ENCODE results near the gene RAB13.

RAB13 gene

DNA sequence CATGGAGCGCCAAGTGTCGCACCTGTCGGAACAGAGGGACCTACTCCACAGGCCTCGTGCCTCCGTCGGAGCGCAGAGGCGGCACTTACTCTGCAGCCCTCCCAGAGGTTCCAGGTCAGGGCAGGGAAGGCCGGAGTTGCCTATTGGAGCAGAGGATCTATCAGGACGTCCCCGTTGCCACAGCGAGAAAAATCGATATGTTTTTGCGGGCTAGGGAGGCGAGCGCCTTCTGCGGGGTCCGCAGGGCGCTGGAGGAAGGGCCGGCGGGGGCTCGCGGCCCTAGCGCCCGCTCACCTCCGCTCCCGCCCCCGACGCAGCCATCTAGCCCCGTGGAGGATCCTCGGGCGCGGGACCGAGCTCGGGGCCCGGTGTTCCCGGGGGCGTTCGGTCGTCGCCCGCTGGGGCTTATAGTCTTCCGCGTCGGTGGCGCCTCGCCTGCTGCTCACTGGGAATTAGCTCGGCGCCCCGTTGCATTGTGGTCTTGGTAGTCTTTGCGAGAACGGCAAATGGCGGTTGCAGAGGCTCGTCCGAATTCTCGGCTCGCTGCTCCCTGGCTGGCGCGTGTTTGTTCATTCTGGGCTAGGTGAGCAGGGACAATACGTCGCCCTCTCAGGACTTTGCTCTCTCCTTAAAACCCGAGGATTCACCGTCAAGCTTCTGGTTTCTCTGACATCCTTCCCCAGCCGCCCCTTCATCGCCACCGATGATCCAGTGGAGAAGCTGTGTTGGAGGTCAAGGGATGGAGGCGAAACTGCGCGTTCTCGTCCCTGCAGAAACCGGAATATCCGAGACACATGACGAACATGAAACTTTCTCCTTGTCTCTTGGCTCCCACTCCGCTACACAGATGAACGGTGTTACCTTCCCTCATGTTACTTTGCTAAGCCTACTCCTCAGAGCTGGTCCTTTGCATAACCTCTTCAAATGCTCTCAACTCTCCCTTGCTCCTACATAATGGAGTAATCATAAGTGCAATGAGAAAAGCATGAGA, 8.6 kb downstream of the RAB13 start, which contains the start of gene JTB:
JTB (minus strand) TSS at position 425 of the 991 bp plus-strand sequence; CDS start at position 3, 422 bp downstream.
- DNase-seq: peak; percentile 81

DNA sequence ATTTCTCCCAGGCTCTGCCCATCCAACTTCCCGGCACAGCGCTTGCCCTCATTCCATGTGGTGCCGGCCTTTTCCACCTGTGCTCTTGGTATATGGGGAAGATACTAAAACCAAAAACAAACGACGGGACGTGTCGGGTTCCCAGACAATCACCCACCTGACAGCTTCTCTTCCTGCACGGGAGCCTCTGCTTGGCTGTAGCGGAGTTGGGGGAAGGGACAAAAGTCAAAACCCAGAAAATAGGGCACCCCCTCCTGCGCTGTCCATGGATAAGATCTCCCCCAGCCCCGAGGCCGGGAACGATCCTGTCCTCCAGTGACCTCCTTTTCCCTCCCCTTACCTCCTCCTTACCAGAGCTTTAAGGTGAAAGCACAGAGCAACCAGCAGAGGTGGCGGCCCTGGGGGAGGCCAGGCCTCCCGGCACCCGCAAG, 9.3 kb downstream of the RAB13 start:
- no peak for DNase-seq

DNA sequence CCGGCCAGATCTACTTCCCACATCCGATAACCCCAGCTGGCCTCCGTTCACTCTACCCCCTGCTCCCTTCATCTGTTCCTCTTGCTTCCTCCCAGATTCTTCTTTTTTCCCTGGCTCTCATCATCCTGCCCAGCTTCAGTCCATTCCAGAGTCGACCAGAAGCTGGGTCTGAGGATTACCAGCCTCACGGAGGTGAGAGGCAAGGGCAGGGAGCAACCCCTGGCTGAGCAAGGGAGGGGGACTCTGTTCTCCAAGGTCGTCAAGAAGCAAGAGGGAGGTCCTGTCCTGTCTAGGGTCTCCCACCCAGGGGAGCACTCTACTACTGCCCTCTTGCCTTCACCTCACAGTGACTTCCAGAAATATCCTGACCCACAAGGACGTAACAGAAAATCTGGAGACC, 12.6 kb downstream of the RAB13 start:
- no peak for DNase-seq

DNA sequence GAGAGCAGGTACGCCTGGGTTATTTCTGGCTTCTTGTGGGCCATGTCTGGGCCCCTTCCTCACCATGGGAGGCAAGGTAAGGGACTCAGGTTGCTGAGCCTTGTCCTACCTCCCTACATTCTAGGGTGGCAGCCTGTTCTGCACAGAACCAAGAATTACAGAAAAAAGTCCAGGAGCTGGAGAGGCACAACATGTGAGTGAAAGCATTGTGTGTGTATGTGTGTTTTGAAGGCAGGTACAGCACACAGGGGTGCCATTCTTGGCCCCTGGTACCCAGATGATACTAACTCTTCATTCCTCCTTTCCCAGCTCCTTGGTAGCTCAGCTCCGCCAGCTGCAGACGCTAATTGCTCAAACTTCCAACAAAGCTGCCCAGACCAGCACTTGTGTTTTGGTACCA, 13.1 kb downstream of the RAB13 start:
- DNase-seq: no peak

DNA sequence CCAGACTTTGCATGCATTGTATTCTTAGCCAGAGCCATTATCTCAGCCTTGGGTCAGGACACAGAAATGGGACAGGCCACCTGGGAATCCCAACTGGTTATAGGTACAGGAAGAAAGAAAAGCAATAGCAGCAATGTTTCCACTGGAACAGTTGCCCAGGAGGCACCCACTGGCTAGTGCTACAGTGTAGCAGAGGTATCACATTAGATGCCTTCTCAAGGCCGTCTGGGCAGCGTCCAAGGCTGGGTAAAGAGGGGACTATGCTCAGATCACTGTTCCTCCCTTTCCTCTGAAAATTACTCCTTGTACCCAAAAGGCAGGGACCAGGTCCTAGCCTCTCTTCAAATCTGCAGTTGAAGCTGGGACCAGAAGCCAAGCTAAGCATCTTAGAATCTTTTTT, 15.8 kb downstream of the RAB13 start:
- no peak for DNase-seq

DNA sequence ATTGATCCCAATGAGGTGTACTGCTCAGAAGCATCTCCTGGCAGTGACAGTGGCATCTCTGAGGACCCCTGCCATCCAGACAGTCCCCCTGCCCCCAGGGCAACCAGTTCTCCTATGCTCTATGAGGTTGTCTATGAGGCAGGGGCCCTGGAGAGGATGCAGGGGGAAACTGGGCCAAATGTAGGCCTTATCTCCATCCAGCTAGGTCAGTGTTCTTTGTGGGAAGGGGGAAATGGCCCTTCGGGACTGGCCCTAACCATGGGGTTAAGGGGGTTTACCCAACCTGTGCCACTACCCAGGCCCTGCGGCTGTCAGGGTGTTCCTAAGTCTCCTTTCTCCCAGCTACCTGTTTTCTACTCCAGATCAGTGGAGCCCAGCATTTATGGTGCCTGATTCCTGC, 17.2 kb downstream of the RAB13 start:
- DNase-seq: no peak

DNA sequence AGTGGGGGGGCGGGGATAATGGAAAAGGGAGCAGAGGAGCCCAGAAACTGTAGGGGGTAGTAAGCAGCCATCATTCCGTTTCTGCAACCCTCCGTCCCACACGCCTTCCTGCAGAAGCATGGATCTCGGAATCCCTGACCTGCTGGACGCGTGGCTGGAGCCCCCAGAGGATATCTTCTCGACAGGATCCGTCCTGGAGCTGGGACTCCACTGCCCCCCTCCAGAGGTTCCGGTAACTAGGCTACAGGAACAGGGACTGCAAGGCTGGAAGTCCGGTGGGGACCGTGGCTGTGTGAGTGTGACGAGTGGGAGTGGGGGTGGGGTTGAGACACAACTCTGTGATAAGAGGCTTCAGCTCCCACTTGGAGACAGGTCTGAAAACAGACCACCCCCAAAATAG, 17.7 kb downstream of the RAB13 start:
- no peak for DNase-seq

DNA sequence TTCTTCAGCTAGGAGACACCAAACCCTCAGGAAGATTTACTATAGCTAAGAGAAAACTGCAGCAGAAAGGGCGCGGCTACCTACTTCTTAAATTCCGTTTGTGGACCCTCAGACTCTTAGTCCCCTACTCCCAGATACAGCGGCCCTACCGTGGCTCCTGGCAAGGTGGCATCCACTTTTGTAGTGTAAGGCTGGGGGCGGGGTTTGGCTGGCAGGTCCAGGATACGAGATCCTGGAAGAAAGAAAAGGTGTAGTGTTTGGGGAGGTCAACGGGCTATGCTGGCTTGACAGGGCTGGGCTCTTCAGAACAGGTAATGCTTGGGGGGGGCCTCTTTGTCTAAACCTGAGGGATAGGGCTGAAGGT, 18.2 kb downstream of the RAB13 start:
- no peak for DNase-seq

DNA sequence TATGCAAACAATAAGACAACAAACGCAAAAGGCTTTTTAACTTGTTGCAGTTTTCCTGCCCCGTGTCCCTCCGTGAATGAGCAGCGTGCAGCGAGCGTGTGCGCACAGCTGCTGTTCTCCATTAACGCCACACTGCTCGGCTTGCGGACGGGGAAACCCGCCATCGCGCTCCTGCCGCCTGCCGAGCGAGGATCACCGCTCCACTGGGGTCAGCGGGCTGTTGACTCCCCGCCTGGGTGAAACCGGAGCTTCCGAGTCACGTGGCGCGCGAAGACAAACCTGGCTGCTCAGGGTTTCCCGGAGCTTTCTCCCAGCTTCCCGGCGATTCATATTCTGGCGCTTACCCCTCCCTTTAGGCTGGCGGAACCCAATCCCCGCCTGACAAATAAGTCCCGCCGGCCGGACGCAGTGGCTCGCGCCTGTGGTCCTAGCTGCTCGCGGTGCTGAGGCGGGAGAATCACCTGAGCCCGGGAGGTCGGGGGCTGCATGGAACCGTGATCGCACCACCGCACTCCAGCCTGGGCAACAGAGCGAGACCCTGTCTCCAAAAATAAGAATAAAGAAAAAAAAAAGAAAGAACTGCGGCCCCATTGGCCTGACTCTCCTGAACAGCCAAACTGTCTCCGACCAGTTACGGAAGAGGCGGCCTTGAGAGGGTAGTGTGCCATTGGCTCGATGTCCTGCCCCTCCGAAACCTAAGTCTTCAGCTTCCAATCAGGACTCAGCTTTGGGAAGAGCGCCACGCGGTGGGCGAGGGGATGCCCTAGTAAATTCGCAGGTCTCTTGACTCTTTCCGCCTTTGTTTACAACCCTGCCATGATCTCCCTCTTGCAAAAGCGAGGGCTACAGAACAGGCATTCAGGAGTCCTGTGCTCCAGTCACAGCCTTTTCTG, 18.8 kb downstream of the RAB13 start, which contains the start of gene CREB3L4:
CREB3L4 (plus strand) TSS at position 796 of the 893 bp plus-strand sequence. CDS start 624 bp downstream, outside the sequence.
- peak; percentile 77 for DNase-seq

DNA sequence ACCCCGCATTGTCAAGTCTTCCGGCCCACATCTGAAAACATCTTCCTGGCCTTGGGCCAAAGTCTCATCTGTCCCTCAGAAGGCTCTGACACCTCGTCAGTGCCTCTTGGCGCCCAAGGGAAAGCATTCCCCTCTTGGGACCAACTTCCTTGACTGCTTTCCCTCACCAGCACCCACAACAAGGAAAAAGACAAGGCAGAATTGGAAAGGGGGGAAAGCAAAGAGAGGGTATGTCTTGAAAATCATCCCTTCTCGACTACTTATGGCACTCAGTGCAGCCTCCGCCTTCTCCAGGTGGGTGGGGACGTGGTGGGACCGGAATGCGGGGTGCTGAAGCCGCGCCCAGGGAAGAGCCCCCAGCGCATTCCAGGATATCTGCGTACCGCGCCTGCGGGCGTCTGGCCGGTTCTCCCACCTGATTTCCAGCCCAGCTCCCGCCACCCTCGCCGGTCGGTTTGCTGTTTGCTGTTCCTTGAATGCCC, 22.2 kb downstream of the RAB13 start:
- DNase-seq: no peak

DNA sequence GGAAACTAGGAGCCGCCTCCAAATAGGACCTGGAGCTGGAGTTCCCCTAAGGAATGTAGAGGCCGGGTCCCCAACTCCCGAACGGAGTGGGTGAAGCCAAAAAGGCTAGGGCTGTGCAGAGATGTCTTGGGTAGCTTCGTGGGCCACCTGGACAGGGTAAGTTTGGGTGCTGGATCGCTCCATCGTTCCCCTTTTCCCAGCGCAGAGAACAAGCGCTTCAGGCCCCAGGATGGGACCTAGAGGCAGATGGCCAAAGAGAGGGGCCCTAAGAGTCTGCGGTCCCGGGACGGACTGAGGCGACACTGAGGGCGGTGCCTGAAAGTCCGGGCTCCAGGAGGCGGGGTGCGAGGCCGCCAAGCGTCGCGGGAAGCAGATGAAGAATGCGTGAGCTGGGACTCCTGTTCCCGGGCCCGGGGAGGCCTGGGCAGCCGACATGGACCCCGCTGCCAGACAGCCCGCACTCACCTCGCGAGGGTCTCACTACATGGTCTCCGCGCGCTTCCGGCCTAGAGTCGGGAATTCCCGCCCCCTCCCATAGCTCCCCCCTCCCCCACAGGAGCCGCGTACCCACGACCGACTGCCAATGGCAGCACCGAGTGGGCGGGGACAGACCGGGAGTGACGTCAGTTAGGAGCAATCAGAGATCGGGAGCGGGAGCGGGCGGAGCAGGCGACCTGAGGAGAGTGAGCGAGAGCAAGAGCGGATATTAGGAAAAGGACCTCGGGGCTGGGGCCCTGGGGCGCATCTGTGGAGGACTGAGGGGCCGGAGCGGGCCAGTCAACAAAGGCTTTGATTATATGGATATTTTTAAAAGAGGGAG, 22.9 kb downstream of the RAB13 start, which contains the start of gene SLC39A1:
SLC39A1 (minus strand) TSS at position 508 of the 820 bp plus-strand sequence. CDS start 822 bp downstream, outside the sequence.
- DNase-seq: peak; percentile 94

DNA sequence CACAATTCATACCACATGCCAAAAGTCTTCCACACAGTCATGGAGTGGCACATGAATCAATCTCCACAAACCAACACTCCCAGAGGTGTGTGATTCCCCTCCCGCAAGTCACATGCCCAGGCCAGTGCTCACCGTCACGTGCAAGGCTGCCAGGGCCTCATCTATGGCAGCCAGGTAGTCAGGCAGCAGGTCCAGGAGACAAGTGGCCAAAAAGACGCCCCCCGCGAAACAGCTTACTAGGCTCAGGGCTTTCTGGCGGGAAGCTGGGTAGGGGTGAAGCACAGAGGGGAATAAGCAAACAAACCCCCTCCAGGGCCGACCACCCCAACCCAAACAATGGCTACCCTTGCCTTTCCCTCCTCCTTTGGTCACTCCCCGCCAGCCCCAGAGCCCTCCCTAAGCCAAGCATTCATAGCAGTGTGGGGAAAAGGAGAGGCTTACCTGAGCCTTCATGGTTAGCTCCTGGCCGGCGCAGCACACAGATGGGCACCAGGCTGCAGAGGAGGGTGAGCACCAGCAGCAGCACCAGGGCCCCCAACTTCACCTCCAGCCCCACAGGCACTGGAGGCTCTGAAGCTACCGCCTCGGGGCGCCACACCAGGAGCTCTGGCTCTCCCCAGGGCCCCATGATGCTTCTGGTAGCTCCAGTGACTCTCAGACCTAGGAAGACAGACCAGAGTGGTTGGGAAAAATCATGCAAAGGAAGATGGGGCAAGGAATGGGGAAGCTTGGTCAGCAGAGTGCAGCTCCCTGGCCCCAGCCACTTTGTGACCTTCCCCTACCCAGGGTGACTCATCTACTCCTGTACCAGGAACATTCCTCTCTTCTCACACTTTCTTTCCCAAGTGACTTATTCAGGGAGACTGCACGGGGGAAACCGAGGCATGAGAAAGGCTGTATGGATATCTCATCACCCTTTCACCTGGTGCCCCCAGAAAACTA, 23.8 kb downstream of the RAB13 start:
- DNase-seq: no peak

DNA sequence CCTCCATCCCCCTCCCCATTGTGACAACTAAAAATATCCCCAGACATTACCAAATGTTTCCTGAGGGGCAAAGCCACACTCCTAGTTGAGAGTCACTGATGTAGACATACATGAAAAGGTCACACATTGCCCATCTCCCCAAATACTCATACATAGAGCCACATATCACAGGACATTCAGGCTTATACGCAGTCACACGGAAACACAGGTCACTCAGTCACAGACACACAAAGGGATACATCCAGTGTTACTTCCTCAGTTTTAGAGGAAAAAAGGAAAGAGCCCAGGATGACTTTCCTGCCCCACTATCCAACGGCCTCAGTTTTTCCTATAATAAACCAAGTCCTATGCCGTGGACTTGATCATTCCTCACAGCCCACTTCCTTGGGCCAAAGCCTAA, 24.7 kb downstream of the RAB13 start:
- DNase-seq: no peak

DNA sequence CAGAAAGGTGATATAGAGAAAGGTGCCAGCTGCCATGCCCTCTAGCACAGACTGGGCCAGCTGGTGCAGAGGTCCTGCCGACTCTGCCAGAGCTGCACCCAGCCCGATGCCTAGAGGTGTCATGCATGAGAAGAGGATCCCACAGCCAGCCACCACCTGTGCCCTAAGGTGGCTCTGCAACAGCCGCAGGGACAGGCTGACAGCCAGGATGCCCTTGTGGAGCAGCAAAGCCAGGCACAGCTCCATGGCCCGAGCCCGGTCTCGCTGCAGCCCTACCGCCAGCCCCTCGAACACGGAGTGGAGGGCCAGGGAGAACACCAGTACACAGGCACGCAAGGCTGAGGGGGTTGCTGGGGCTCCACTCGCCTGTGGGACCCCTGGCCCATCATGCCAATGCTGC, 25.9 kb downstream of the RAB13 start:
- DNase-seq: no peak

DNA sequence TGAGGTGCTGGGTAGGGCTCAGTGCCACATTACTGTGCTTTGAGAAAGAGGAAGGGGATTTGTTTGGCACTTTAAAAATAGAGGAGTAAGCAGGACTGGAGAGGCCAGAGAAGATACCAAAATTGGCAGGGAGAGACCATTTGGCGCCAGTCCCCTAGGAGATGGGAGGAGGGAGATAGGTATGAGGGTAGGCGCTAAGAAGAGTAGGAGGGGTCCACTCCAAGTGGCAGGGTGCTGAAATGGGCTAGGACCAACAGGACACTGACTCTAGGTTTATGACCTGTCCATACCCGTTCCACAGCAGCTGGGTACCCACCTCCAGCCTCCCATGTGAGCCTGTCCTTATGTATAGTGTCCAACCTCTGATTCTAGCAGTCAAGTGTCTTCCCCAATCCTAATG, 26.7 kb downstream of the RAB13 start:
- DNase-seq: no peak

DNA sequence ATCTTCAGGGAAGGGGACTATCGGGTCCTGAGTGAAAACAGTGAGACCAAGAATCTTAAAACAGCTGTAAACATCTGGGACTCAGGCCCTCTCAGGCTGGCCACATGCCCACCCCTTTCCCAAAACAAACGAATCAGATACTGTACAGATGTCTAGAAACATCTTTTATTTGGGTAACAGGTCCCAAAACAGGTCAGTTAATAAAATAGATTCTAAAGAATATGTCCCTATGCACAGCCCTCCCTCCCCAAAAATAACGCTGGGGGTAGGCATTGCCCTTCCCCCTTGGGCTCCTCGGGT, 27.2 kb downstream of the RAB13 start:
- DNase-seq: no peak

DNA sequence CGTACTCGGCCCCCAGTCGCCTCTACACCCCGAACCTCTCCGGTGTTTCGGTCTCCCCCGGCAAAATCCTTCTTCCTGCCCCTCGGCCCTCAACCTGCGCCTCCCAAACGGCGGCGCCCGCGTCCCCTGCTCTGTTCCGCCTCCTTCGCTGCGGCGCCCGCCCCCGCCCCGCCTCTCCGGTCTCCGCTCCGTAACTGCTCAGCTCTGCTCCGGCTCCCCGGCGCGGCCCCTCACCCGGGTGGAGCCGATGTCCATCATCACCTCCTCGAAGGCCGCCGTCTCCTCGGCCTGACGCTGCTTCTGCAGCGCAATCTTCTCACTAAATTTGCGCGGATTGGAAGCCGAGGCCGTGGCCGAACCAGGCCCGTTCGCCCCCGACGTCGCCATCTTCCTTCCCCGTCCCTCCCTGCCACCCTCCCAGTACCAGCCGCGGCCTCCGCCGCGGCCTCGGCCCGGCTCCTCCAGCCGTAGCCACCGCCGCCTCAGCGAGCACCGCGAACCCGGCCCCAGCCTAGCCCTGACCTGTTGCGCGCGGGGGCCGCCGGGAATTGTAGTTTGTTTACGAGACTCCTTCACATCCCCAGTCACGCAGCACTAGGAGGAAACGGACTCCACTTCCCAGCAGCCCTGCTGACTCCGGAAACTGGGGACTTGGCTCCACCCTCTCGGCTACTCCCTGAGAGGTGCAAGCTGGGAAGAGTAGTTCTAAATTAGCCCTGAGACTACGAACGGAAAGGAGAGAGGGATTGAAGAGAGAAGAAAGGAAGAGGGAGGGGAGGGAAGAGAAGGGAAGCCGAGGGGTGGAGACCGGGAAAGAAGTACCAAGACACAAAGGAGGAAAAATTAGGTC, 27.8 kb downstream of the RAB13 start, which contains the start of gene CRTC2:
CRTC2 (minus strand) TSS at position 502 of the 850 bp plus-strand sequence; CDS start at position 387, 115 bp downstream.
- DNase-seq: peak; percentile 94

DNA sequence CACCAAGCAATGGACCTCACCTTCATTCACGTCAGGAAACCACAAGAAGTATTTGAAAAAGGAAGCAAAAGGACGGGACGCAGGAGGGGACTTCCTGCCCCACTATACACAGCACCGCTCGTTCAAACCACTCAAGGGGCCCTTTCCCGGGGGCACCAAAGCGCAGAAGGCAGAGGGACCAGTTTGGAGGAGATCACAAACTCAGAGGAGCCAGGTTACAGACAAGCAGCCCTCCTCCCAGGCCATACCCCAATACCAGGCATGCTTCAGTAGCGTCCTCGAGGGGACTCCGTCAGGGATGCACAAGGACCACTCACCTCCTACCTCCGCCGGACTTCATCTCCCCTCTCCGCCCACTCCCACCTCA, 28.4 kb downstream of the RAB13 start:
- DNase-seq: no peak

DNA sequence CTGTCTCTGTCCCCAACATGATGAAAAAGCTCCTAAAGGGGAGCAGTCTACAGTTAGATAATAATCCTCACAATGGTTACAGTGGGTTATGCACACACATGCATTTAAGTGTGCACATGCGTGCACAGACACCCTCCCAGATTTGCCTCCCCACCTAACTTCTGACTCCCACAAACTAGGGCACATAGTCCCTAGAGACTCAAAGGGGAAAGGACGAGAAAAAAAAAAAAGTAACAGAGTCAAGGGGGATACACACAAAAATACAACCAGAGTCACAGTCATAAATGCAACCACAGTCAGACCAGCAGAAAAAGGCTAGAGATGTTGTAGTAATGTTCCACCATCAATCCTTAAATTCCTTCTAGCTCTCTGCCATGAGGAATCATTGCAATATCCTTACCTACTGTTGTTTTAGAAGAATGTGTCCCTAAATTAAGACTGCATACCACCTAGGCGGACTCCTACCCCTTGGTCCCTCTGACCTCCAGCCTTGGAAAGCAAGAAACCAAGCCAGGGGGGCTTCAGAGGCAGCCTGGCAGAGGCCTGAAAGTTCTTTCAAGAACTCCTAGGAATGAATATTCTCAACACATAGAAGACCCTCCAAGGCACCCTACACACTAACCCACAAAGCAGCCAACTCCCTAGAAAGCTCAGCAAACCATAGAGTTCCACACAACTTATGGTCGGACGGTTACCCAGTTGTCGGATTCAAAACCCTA, 29.0 kb downstream of the RAB13 start:
- no peak for DNase-seq
